OCI-M2 (cell line): ENCODE data around the gene QSER1.
A peak's percentile ranks its signal among the peaks of the same experiment; 100 is the strongest.
"Not testable (repeated sequence)": the region's sequence is repeated elsewhere in the genome, so short reads cannot be mapped to it uniquely, and the experiment has no call there.

Experiments
- DNase-seq: peaks from one replicate; lab custom pipeline; 2025; ENCODE audit not compliant: unreplicated experiment; lab: John Stamatoyannopoulos, UW

Gene QSER1

GRCh38 chr11:32892355-32893092 is at the start of gene QSER1:
Gene QSER1 (plus strand): TSS chr11:32892811. CDS start chr11:32893126, 315 bp downstream.
- peak; percentile 38 for DNase-seq

GRCh38 chr11:32843544-32843943 is 49.1 kb upstream of the QSER1 start:
- DNase-seq = no peak

DNA sequence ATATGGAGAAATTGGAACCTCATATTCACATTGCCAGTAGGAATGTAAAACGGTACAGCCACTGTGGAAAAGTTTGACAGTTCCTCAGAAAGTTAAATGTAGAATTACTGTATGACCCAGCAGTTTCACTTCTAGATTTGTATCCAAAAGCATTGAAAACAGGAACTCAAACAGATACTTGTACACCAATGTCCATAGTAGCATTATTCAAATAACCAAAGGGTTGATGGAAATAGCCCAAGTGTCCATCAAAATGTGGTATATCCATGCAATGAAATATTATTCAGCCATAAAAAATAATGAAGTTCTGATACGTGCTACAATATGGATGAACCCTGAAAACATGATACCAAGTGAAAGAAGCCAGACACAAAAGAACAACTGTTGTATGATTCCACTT is 45.1 kb upstream of the QSER1 start:
- DNase-seq = no peak

DNA sequence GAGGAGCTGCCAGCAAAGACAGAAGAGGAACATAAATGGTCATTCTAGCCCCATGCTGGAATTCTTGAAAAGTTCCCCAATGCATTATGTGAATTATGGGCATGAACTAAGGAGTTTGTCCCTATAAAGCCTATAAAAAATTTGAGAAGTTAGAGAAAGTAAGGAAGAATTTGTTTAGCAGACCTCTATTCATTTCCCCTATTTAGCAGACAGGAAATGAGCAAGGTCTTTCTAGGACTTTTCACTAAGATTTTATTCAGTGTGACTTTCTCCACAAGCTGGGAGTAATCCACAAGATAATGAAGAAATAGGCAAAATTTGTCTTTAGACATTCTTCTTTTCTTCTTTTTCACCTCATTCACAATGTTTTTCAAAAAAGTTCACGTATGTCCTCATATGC is 42.9 kb upstream of the QSER1 start:
- DNase-seq = no peak

DNA sequence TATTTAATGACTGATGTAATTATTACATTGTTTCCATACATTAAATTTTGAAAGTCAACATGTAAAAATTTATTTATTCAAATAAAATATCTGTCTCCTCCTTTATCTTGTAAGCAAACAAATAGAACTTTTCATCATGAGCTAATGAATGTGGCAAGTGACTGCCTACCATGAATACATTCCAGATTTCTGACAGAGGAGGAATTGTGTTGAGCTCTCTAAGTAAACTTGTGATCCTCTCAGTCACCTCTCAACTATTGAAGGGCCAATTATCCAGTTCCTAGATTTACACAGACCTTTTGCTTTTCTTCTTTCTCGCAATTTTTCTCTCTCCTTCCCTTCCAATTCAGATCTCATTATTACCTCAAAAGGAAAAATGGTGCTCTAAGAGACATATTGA is 41.4 kb upstream of the QSER1 start:
- DNase-seq = no peak

DNA sequence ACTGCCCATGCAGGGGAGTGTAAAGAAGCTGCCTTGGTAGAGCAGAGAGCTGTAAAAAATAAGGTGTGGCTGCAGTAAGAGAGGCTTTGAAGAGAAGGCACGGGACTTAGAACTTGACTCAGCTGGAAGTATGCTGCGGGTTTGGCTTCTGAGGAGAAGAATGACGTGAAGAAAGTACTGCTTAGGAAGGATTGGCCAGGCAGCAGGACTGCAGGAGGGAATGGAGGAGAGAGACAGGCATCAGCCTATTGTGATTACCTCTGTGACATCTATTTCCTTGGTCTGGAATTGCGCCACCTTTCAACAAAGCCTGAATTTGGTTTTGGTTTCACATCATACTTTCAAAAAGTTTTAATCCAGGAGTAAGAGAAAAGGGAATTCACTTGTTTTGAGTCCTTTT is 40.4 kb upstream of the QSER1 start:
- no peak for DNase-seq

- DNase-seq = no peak
These were observed 37.0 kb upstream of the QSER1 start for GRCh38 chr11:32855601-32856000.

GRCh38 chr11:32858731-32859130 is 33.9 kb upstream of the QSER1 start:
- no peak for DNase-seq

GRCh38 chr11:32861850-32862577 is 30.6 kb upstream of the QSER1 start:
- DNase-seq = no peak

DNA sequence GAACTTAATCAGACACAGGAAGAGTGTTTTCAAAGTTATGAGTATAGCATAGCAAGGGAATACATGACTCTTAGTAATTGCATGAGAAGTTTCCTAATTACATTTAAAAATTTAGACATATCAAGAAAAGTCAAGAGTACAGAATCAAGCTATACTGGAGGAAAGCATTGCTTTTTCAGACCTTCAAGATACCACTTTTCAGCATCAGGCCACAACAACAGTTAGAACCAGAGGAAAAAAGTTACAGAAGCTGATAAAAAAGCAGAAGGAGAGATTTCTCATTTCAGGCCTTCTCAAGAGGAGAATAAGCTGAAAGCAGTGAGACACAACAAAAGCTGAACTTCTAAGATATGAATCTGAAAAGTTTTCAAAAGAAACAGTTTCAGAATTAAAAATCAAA is 28.1 kb upstream of the QSER1 start:
- no peak for DNase-seq

DNA sequence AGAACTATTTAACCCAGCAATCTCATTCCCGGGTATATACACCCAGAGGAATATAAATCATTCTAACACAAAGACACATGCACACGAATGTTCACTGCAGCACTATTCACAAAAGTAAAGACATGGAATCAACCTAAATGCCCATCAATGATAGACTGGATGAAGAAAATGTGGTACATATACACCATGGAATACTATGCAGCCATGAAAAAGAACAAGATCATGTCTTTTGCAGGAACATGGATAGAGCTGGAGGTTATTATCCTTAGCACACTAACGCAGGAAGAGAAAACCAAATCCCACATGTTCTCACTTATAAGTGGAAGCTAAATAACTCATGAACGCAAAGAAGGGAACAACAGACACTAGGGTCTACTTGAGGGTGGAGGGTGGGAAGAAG is 23.9 kb upstream of the QSER1 start:
- not testable (repeated sequence) for DNase-seq

GRCh38 chr11:32870676-32871075 is 21.9 kb upstream of the QSER1 start:
- DNase-seq = no peak

- no peak for DNase-seq
These were observed 18.5 kb upstream of the QSER1 start for GRCh38 chr11:32874132-32874531.

DNA sequence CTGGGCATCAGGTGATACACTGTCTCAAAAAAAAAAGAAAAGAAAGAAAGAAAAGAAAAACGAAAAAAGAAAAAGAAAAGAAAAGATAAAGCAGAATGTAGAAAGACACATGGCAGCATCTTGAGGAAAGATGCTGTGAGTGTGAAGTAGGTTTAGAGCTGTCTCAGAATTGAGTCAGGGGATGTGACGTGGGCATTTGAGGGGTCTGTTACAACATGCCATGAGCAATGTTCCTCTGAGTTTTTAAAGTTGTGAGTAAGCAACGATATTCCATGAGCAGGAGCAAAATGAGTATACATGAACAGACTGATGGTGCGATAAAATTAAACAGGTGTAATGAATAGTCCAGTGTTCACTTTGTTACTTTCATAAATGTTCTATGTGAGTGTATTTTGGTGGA is 11.3 kb upstream of the QSER1 start:
- DNase-seq = no peak

DNA sequence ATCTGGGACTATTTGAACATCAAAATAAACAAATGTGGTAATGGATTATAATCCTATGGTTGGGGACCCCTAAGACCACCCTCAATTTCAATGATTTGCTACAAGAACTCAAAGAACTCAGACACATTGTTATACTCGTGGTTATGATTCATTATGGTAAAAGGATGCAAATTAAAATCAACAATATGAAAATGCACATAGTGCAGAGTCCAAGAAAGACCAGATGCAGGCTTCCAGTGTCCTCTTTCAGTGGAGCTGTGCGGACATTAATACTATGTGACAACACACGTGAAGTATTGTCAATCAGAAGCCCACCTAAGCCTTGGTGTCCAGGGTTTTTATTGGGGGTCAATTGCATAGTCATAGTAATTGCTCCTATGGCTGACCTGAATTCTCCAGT is 9.2 kb upstream of the QSER1 start:
- DNase-seq = no peak

DNA sequence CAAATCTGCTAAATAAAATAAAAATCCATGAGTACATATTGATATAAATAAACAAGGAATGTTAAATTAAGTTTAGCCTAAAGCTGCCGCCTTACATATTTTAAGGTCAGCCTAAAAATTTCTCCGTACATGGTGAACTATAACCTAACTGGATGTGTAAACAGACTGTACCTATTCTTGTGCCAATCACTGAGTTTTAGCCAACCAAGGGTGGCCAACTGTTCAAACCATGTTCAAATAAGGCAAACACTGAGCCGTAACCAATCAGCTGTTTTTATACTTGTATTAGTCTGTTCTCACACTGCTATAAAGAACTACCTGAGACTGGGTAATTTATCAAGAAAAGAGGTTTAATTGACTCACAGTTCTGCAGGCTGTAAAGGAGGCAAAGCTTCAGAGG is 8.6 kb upstream of the QSER1 start:
- no peak for DNase-seq

DNA sequence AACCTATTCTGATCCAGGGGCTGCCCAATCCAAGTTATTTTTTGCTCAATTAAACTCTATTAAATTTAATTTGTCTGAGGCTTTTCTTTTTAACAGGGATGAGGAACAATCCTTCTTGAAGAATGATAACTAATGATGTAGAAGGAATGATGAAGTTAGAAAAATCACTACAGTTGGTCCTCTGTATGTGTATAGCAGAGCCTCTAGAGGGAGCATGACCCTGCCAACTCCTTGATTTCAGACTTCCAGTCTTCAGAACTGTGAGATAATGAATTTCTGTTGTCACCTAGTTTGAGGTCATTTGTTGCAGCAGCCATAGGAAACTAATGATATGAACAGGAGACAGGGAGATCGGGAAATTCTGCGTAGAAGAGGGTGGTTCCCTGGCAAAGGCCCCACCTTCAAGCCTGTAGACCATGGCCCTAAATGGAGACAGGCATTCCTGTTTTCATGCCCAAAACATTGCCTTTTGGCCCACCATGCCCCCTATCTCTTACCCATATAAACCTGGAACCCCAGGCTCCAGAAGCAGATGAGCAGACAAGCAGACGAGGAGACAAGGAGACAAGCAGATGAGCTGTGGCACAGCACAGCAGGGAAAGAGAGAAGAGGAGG is 7.7 kb upstream of the QSER1 start:
- DNase-seq = no peak

GRCh38 chr11:32885556-32885955 is 7.1 kb upstream of the QSER1 start:
- DNase-seq = no peak

DNA sequence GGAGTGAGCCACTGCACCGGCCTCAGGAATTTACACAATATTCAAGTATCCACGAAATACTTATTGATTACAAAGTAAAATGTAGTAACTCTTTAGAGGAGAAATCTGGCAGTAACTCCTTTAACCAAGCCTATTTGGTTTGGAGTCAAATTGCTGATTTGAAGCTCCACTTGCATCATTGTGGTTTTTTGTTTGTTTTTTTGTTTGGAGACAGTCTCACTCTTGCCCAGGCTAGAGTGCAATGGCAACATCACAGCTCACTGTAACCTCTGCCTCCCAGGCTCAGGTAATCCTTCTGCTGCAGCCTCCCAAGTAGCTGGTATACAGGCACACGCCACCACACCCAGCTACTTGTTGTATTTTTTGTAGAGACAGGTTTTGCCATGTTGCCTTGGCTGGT is 6.4 kb upstream of the QSER1 start:
- DNase-seq = no peak

DNA sequence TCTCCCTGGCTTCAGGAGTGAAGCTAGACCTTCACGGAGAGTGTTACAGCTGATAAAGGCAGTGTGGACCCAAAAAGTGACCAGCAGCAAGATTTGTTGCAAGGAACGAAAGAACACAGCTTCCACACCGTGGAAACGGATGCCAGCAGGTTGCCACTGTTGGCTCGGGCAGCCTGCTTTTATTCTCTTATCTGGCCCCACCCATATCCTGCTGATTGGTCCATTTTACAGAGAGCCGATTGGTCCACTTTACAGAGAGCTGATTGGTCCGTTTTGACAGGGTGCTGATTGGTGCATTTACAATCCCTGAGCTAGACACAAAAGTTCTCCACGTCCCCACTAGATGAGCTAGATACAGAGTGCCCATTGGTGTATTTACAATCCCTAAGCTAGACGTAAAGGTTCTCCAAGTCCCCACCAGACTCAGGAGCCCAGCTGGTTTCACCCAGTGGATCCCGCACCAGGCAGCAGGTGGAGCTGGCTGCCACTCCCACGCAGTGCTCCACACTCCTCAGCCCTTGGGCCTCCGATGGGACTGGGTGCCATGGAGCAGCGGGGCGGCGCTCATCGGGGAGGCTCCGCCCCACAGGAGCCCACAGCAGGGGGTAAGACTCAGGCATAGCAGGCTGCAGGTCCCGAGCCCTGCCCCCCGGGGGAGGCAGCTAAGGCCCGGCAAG is 4.8 kb upstream of the QSER1 start:
- not testable (repeated sequence) for DNase-seq

DNA sequence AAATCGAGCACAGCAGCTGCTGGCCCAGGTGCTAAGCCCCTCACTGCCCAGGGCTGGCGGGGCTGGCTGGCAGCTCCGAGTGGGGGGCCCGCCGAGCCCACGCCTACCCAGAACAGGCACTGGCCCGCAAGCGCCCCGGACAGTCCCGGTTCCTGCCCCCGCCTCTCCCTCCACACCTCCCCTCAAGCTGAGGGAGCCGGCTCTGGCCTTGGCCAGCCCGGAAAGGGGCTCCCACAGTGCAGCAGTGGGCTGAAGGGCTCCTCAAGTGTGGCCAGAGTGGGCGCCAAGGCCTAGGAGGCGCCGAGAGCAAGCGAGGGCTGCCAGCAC is 4.3 kb upstream of the QSER1 start:
- not testable (repeated sequence) for DNase-seq

GRCh38 chr11:32888805-32889204 is 3.8 kb upstream of the QSER1 start:
- no peak for DNase-seq
